K562 (cell line): ENCODE results near the gene NPAS2. TPM values are rescaled to one million over a fixed set of nuclear protein-coding genes. Genes with fewer than 3 reads are reported as not detected.

ENCODE experiments used
- ATAC-seq: fragments of 200-7000 bp; cut with Tn5 transposase; 3 replicates; pipeline ENCODE4 v1.9.1; 2020; ENCODE audit warnings: moderate library complexity
- BruUV-seq: library from RNA; stranded (reverse); fragments of 400-500 nt; replicated peaks from 2 replicates; lab custom pipeline; 2021; lab: Mats Ljungman, UMichigan
- CTCF ChIA-PET: fragments of 300-600 bp; formaldehyde crosslinking; extraction: SDS; loops from one replicate; lab custom pipeline; 2021; ENCODE audit warnings: low intra/inter-chr PET ratio; lab: Yijun Ruan, JAX
- POLR2A ChIA-PET: fragments of 300-600, 350-650 bp; sonication (Branson Sonifier 250); formaldehyde crosslinking; extraction: SDS; loops from one replicate; lab custom pipeline; 2021; ENCODE audit warnings: antibody characterized with exemption, inconsistent platforms; lab: Yijun Ruan, JAX
- DNase-seq, 4 experiments: peaks; one replicate each; pipeline versions ENCODE4 v3.0.0 to v3.0.0-alpha.2; 2011 to 2018; ENCODE audit warnings: low spot score in 3 of 4, mixed read lengths in 3 of 4; ENCODE audit errors: extremely low read depth in 1 of 4
- FAIRE-seq: peaks from 2 replicates; lab custom pipeline; 2011; peaks lifted over from hg19 to GRCh38; lab: Jason Lieb, UNC
- H2AFZ ChIP-seq: 2 replicates; pipeline ENCODE4 v1.6.0; 2011; ENCODE audit warnings: low read depth, low read length, control low read depth, inconsistent platforms
- H3K27ac ChIP-seq: fragments of 200-600 bp; 3 replicates; pipeline ENCODE4 v1.8.0; 2011; ENCODE audit warnings: low read depth, mild to moderate bottlenecking, control low read depth, inconsistent platforms, low read length, moderate library complexity, mixed read lengths; ENCODE audit errors: extremely low read depth
- H3K27me3 ChIP-seq, 2 experiments: fragments of 300-600 bp in 1 of 2; 2 replicates in 1 of 2; 3 replicates in 1 of 2; pipeline versions ENCODE4 v1.6.0 to v1.8.0; 2011; ENCODE audit warnings: inconsistent platforms in 2 of 2, low read length in 2 of 2, mild to moderate bottlenecking in 1 of 2, mixed read lengths in 1 of 2, moderate library complexity in 1 of 2; ENCODE audit not compliant: control insufficient read depth in 2 of 2, insufficient read depth in 2 of 2
- H3K36me3 ChIP-seq: fragments of 300-600 bp; 3 replicates; pipeline ENCODE4 v1.8.0; 2011; ENCODE audit warnings: mild to moderate bottlenecking, low read length, inconsistent platforms; ENCODE audit not compliant: control insufficient read depth, insufficient read depth
- H3K4me1 ChIP-seq, 2 experiments: fragments of 200-600 bp in 1 of 2; replicated peaks in 1 of 2; 2 replicates in 1 of 2; 3 replicates in 1 of 2; pipeline versions ENCODE4 v1.5.1 to v1.8.0; 2011; ENCODE audit warnings: inconsistent platforms in 2 of 2, low read length in 2 of 2, mild to moderate bottlenecking in 1 of 2, mixed read lengths in 1 of 2, moderate library complexity in 1 of 2; ENCODE audit not compliant: control insufficient read depth in 2 of 2, insufficient read depth in 2 of 2
- H3K4me2 ChIP-seq: 2 replicates; pipeline ENCODE4 v1.6.1; 2011; ENCODE audit warnings: low read length, control low read depth, inconsistent platforms, mixed read lengths; ENCODE audit not compliant: insufficient read depth
- H3K4me3 ChIP-seq: fragments of 200-600 bp; sonication (generic), shearing (Covaris generic); 2 replicates; pipeline ENCODE4 v1.5.1; 2016; ENCODE audit warnings: control low read depth, inconsistent platforms
- H3K79me2 ChIP-seq: fragments of 200-600 bp; 3 replicates; pipeline ENCODE4 v1.8.0; 2011; ENCODE audit warnings: low read length, inconsistent platforms; ENCODE audit not compliant: control insufficient read depth, insufficient read depth
- H3K9ac ChIP-seq, 2 experiments: 2 replicates each; pipeline versions ENCODE4 v1.6.0 to v1.6.1; 2011; ENCODE audit warnings: low read depth in 2 of 2, low read length in 2 of 2, control low read depth in 1 of 2, inconsistent platforms in 1 of 2, mild to moderate bottlenecking in 1 of 2, mixed read lengths in 1 of 2; ENCODE audit not compliant: insufficient read depth in 1 of 2
- H3K9me1 ChIP-seq: one replicate; pipeline ENCODE4 v1.6.0; 2011; ENCODE audit warnings: inconsistent platforms, mild to moderate bottlenecking, low read length, moderate library complexity; ENCODE audit not compliant: control insufficient read depth, insufficient read depth
- H3K9me3 ChIP-seq: replicated peaks from 2 replicates; pipeline ENCODE4 v1.5.1; 2011; ENCODE audit warnings: low read depth, low read length, inconsistent platforms; ENCODE audit not compliant: control insufficient read depth, insufficient read depth
- H4K20me1 ChIP-seq: replicated peaks from 2 replicates; pipeline ENCODE4 v1.6.1; 2011; ENCODE audit warnings: low read length, inconsistent platforms, mixed read lengths; ENCODE audit not compliant: control insufficient read depth, insufficient read depth
- CEBPG ChIP-seq, 3 experiments: fragments of 200-800 bp in 1 of 3; sonication (Bioruptor generic) in 1 of 3; sonication (generic) in 1 of 3; formaldehyde crosslinking in 1 of 3; IDR thresholded peaks in 2 of 3; conservative IDR thresholded peaks in 1 of 3; 2 replicates each; pipeline versions ENCODE4 v1.6.1 to v1.8.0; 2016 to 2022; ENCODE audit warnings: missing compliant biosample characterization in 2 of 3, missing genetic modification characterization in 2 of 3, mild to moderate bottlenecking in 1 of 3, missing genetic modification reagents in 1 of 3
- POLR2B ChIP-seq: fragments of 450-650 bp; IDR thresholded peaks from 2 replicates; pipeline ENCODE4 v1.6.1; 2018; ENCODE audit warnings: low read depth; ENCODE audit not compliant: partially characterized antibody
- PRDM10 ChIP-seq: fragments of 450-650 bp; IDR thresholded peaks from 2 replicates; pipeline ENCODE4 v1.6.1; 2018; ENCODE audit not compliant: partially characterized antibody
- WGBS: fragments of 100-300 bp; shearing (Covaris generic); methylation state at CpG from one replicate; pipeline ENCODE4 v1.1.6; 2016; ENCODE audit warnings: low coverage, mixed read lengths; ENCODE audit not compliant: insufficient coverage; ENCODE audit errors: missing lambda C conversion rate; 5-methylcytosine and 5-hydroxymethylcytosine counted together
- in situ Hi-C: fragments of 300-500 bp; cut with MboI; formaldehyde crosslinking; loops from 4 replicates; pipeline ENCODE4 v1.15.0; 2018; ENCODE audit warnings: inconsistent platforms, mixed read lengths
- intact Hi-C: fragments of 100-400 bp; cut with micrococcal nuclease; formaldehyde crosslinking; loops from 2 replicates; pipeline ENCODE4 v1.14.2; 2022
- polyA plus RNA-seq, 8 experiments: library from polyadenylated mRNA; depleted of rRNA in 4 of 8; stranded (reverse) in 5 of 8; unstranded in 3 of 8; fragments of >200 nt; fragmentation: Nextera tagmentation in 2 of 8; fragmentation: Illumina TruSeq in 1 of 8; extraction: Ambion mirVana in 2 of 8; extraction: Trizol in 1 of 8; gene quantifications; 2 replicates each; pipeline versions ENCODE4 v1.2.1 to v1.2.3, GENCODE V29; 2011 to 2014; ENCODE audit warnings: inconsistent platforms in 1 of 8, missing spikeins in 1 of 8
- total RNA-seq, 7 experiments: library from RNA; depleted of rRNA in 6 of 7; stranded (reverse); fragments of >200 nt in 6 of 7; fragmentation: Illumina TruSeq in 2 of 7; extraction: Trizol in 2 of 7; gene quantifications; 2 replicates each; pipeline versions ENCODE4 v1.2.1 to v1.2.3, GENCODE V29; 2011 to 2021; ENCODE audit warnings: low replicate concordance in 1 of 7

NPAS2 gene
- total and polyA plus RNA-seq, 9 of the 15 experiments (the other 6 are each of a cell fraction or from before 2014, with no cell fraction given): 0.06 to 0.29 (median 0.07) TPM; not detected in 5

DNA sequence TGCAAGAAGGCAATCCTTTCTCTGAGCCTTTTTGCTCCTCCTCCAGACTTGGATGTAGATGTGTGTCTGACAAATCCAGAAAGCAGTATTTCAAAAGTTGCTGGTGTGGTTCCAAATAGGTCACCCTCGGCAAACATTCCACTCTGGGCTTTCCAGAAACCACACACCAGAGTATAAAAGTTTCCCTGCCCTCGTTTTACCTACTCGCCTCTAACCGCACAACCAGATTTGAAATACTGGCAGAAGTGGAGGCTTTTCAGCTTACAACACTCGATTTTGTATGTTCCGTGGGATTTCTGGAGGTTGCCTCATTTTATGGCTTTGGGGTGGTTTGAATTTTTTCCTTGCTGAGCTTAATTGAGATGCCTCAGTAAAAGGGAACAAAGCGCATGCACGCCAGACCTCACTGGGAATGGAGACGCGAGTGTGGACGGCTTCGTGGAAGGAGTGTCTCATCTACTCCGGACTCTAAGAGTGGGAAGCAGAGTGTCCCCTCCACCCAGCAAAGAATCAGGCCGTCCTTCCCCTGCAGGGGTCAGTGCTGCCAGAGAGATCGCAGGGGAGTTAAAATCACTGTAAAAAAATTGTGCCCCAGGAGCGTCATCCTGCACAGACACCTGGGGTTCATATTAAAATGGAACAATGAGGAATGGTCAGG, 138.2 kb downstream of the NPAS2 start:
- H3K36me3 ChIP-seq: no peaks in the 10 kb centered on the region
- no TSS peak for BruUV-seq
- no peaks in the 10 kb centered on the region for H3K9me3 ChIP-seq
- no peaks in the 10 kb centered on the region for H3K79me2 ChIP-seq
- no peak overlapping the region for H3K27ac ChIP-seq
- intact Hi-C loops (no loop called here), in situ Hi-C loops (no loop called here)
- peak; percentile 60 for TF ChIP-seq PRDM10
- no peak for TF ChIP-seq POLR2B
- no peak for TF ChIP-seq CEBPG (CRISPR knock-in tag; IDR thresholded peaks at IDR 0.05)
- TF ChIP-seq CEBPG (tag; conservative IDR thresholded peaks at IDR 0.05 in 1 of 2, IDR thresholded peaks at IDR 0.05 in 1 of 2): 0 out of 4 replicates have a peak, but pooled peaks of 1 of the 2 experiments have one; percentile 34
- ChIA-PET POLR2A (interaction anchor here (0.6 to 0.7 kb wide), 2 partner anchors 15 to 22 kb away, joined by 3 to 4 read pairs; no protein-coding TSS in a partner anchor), CTCF (no interaction called here)
- FAIRE-seq (no peak), ATAC-seq (peak; percentile 56), DNase-seq (no peak)
- H3K4me2 ChIP-seq: no peak overlapping the region
- no peaks in the 10 kb centered on the region for H3K9me1 ChIP-seq
- no peaks in the 10 kb centered on the region for H4K20me1 ChIP-seq
- 20% methylated on average over 16 of the region's 16 CpGs for WGBS
- no peak overlapping the region for H2AFZ ChIP-seq
- no peak overlapping the region for H3K4me3 ChIP-seq
- H3K4me1 ChIP-seq: no peaks in the 10 kb centered on the region
- H3K9ac ChIP-seq: no peak overlapping the region
- peaks cover 29 to 61% of the 10 kb centered on the region in 2 experiments for H3K27me3 ChIP-seq
